Skin epidermis (tissue), 12 donors: ENCODE measurements around the gene MFRP.

ENCODE experiments used
- H3K27ac ChIP-seq, 21 experiments: fragments of 200-600 bp; sonication (generic) in 11 of 21; one replicate each; pipeline ENCODE4 v1.5.0; 2020; ENCODE audit warnings: mild to moderate bottlenecking in 3 of 21, inconsistent platforms in 2 of 21, moderate library complexity in 2 of 21
- H3K4me3 ChIP-seq, 7 experiments: fragments of 200-600 bp; sonication (generic) in 2 of 7; one replicate each; pipeline ENCODE4 v1.5.0; 2020; ENCODE audit warnings: inconsistent platforms in 2 of 7, mild to moderate bottlenecking in 2 of 7, moderate library complexity in 1 of 7

The MFRP gene

GRCh38 chr11:119307974-119308373 is 38.5 kb downstream of the MFRP start:
- Histone ChIP-seq H3K27ac (no peak overlapping the region), H3K4me3 (no peak overlapping the region)

GRCh38 chr11:119307219-119307618 is 39.3 kb downstream of the MFRP start:
- Histone ChIP-seq H3K27ac (peak overlapping the region in 4 of 21 experiments; percentile 12 to 39 (median 16)), H3K4me3 (no peak overlapping the region)

GRCh38 chr11:119306373-119306890 is 40.1 kb downstream of the MFRP start:
- Histone ChIP-seq H3K27ac (peak overlapping the region in 3 of 21 experiments; percentile 20 to 47 (median 34)), H3K4me3 (no peak overlapping the region)

- Histone ChIP-seq H3K27ac (peak overlapping the region in 3 of 21 experiments; percentile 20 to 47 (median 34)), H3K4me3 (no peak overlapping the region)
These were observed 40.7 kb downstream of the MFRP start for GRCh38 chr11:119305556-119306372.

GRCh38 chr11:119303227-119303718 is 43.2 kb downstream of the MFRP start:
- Histone ChIP-seq H3K4me3 (no peak overlapping the region), H3K27ac (no peak overlapping the region)

- Histone ChIP-seq H3K27ac (no peak overlapping the region), H3K4me3 (no peak overlapping the region)
These were observed 46.1 kb downstream of the MFRP start for GRCh38 chr11:119300198-119300964.

GRCh38 chr11:119299416-119299815 is 47.1 kb downstream of the MFRP start:
- H3K27ac ChIP-seq, result no peak overlapping the region
- H3K4me3 ChIP-seq, result no peak overlapping the region

- Histone ChIP-seq H3K27ac (no peak overlapping the region), H3K4me3 (no peak overlapping the region)
These were observed 47.8 kb downstream of the MFRP start for GRCh38 chr11:119298726-119299125.

GRCh38 chr11:119297938-119298337 is 48.6 kb downstream of the MFRP start:
- Histone ChIP-seq H3K27ac (peak overlapping the region in 1 of 21 experiments; percentile 1), H3K4me3 (no peak overlapping the region)

- Histone ChIP-seq H3K27ac (no peak overlapping the region), H3K4me3 (no peak overlapping the region)
These were observed 51.3 kb downstream of the MFRP start for GRCh38 chr11:119295178-119295577.

- no peak overlapping the region for H3K27ac ChIP-seq
- no peak overlapping the region for H3K4me3 ChIP-seq
These were observed 53.0 kb downstream of the MFRP start for GRCh38 chr11:119293461-119293860.

GRCh38 chr11:119290894-119291497 is 55.5 kb downstream of the MFRP start:
- no peak overlapping the region for H3K4me3 ChIP-seq
- no peak overlapping the region for H3K27ac ChIP-seq
